ENCODE measurements around the gene OR2J2. TPM values are rescaled to one million over a fixed set of nuclear protein-coding genes. Genes with fewer than 3 reads are reported as not detected.
"Not testable (repeated sequence)": the region's sequence is repeated elsewhere in the genome, so short reads cannot be mapped to it uniquely, and the experiment has no call there.

OR2J2 gene
- total RNA-seq, 1 donor from 2014 or later, result not detected

- Histone ChIP-seq H3K79me2 (ENCODE audit: insufficient read depth, low read length) (no peaks in the 10 kb centered on the region), H3K4me2 (ENCODE audit: low read length) (no peak overlapping the region), H3K4me1 (ENCODE audit: insufficient read depth, low read length) (no peaks in the 10 kb centered on the region), H3K27me3 (ENCODE audit: insufficient read depth, low read length) (no peaks in the 10 kb centered on the region), H3K4me3 (ENCODE audit: insufficient read depth, low read depth, low read length) (no peak overlapping the region), H4K20me1 (ENCODE audit: insufficient read depth, low read length) (no peaks in the 10 kb centered on the region), H3K27ac (ENCODE audit: low read depth, low read length) (no peak overlapping the region), H3K36me3 (ENCODE audit: insufficient read depth, low read length) (no peaks in the 10 kb centered on the region), H2AFZ (ENCODE audit: low read depth, low read length) (no peak overlapping the region), H3K9ac (ENCODE audit: low read length) (no peak overlapping the region), H3K9me3 (ENCODE audit: insufficient read depth, low read depth, low read length) (peaks cover 6% of the 10 kb centered on the region)
- TF ChIP-seq, protein P1, sequence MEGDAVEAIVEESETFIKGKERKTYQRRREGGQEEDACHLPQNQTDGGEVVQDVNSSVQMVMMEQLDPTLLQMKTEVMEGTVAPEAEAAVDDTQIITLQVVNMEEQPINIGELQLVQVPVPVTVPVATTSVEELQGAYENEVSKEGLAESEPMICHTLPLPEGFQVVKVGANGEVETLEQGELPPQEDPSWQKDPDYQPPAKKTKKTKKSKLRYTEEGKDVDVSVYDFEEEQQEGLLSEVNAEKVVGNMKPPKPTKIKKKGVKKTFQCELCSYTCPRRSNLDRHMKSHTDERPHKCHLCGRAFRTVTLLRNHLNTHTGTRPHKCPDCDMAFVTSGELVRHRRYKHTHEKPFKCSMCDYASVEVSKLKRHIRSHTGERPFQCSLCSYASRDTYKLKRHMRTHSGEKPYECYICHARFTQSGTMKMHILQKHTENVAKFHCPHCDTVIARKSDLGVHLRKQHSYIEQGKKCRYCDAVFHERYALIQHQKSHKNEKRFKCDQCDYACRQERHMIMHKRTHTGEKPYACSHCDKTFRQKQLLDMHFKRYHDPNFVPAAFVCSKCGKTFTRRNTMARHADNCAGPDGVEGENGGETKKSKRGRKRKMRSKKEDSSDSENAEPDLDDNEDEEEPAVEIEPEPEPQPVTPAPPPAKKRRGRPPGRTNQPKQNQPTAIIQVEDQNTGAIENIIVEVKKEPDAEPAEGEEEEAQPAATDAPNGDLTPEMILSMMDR (IDR thresholded peaks at IDR 0.05; ENCODE audit: insufficient read depth, low read depth, low read length), result no peak
- no peak for TF ChIP-seq EZH2 (IDR thresholded peaks at IDR 0.05; ENCODE audit: insufficient read depth, low read length)
- DNase-seq (ENCODE audit: low read depth) (no peak), FAIRE-seq (no peak)
- H3K27ac Mint-ChIP-seq (ENCODE audit: unreplicated experiment), result no peak overlapping the region
- H3K9me3 Mint-ChIP-seq (ENCODE audit: unreplicated experiment), result peaks cover 3% of the 10 kb centered on the region
- H3K4me1 Mint-ChIP-seq (ENCODE audit: low read depth, unreplicated experiment), result no peaks in the 10 kb centered on the region
- no peaks in the 10 kb centered on the region for H3K27me3 Mint-ChIP-seq (ENCODE audit: low read depth, unreplicated experiment)
- no peaks in the 10 kb centered on the region for H3K36me3 Mint-ChIP-seq (ENCODE audit: low read depth, unreplicated experiment)
- H3K4me3 Mint-ChIP-seq (ENCODE audit: unreplicated experiment), result no peak overlapping the region
These were observed 1.0 kb downstream of the OR2J2 start for GRCh38 chr6:29171736-29172135.

DNA sequence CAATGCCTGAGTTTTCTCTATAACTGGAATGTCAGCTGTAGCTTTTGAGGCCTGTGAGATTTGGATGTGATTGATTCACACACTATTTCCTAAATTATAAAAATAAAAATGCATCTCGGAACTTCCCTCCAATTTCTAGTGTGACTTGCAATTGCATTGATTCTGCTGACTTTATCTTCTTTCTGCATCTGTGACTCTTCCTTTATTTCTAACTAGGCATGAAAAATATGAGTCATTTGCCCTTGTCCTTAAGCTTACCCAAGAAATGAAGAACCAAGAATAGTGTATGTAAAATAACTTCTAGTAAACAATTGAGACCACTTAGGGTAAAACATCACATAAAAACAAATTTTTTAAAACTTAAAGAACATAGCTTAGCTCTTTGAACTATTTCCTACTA, 12.9 kb downstream of the OR2J2 start:
- DNase-seq (ENCODE audit: low read depth) (no peak), FAIRE-seq (no peak)
- TF ChIP-seq, protein P1 (IDR thresholded peaks at IDR 0.05; ENCODE audit: insufficient read depth, low read depth, low read length), result no peak
- no peak for TF ChIP-seq EZH2 (IDR thresholded peaks at IDR 0.05; ENCODE audit: insufficient read depth, low read length)
- H3K9me3 ChIP-seq (ENCODE audit: insufficient read depth, low read depth, low read length), result peaks cover 2% of the 10 kb centered on the region
- no peaks in the 10 kb centered on the region for H3K4me1 ChIP-seq (ENCODE audit: insufficient read depth, low read length)
- H3K9ac ChIP-seq (ENCODE audit: low read length), result no peak overlapping the region
- Mint-ChIP-seq H3K27me3 (ENCODE audit: low read depth, unreplicated experiment) (peaks cover 7% of the 10 kb centered on the region), H3K4me3 (ENCODE audit: unreplicated experiment) (no peak overlapping the region), H3K36me3 (ENCODE audit: low read depth, unreplicated experiment) (no peaks in the 10 kb centered on the region), H3K27ac (ENCODE audit: unreplicated experiment) (no peak overlapping the region), H3K9me3 (ENCODE audit: unreplicated experiment) (peaks cover 7% of the 10 kb centered on the region), H3K4me1 (ENCODE audit: low read depth, unreplicated experiment) (no peaks in the 10 kb centered on the region)
- H3K4me2 ChIP-seq (ENCODE audit: low read length), result no peak overlapping the region
- no peaks in the 10 kb centered on the region for H3K79me2 ChIP-seq (ENCODE audit: insufficient read depth, low read length)
- H2AFZ ChIP-seq (ENCODE audit: low read depth, low read length), result no peak overlapping the region
- H3K27ac ChIP-seq (ENCODE audit: low read depth, low read length), result no peak overlapping the region
- H4K20me1 ChIP-seq (ENCODE audit: insufficient read depth, low read length), result no peaks in the 10 kb centered on the region
- no peak overlapping the region for H3K4me3 ChIP-seq (ENCODE audit: insufficient read depth, low read depth, low read length)
- H3K36me3 ChIP-seq (ENCODE audit: insufficient read depth, low read length), result no peaks in the 10 kb centered on the region
- no peaks in the 10 kb centered on the region for H3K27me3 ChIP-seq (ENCODE audit: insufficient read depth, low read length)

GRCh38 chr6:29188659-29189058, 18.0 kb downstream of the OR2J2 start:
- not testable (repeated sequence) for H3K36me3 ChIP-seq (ENCODE audit: insufficient read depth, low read length); DNase-seq (ENCODE audit: low read depth); H3K79me2 ChIP-seq (ENCODE audit: insufficient read depth, low read length); H3K27me3 ChIP-seq (ENCODE audit: insufficient read depth, low read length); H3K4me3 Mint-ChIP-seq (ENCODE audit: unreplicated experiment); H3K9me3 ChIP-seq (ENCODE audit: insufficient read depth, low read depth, low read length); H4K20me1 ChIP-seq (ENCODE audit: insufficient read depth, low read length); FAIRE-seq; H3K27me3 Mint-ChIP-seq (ENCODE audit: low read depth, unreplicated experiment); H3K36me3 Mint-ChIP-seq (ENCODE audit: low read depth, unreplicated experiment); H3K9ac ChIP-seq (ENCODE audit: low read length); H3K27ac ChIP-seq (ENCODE audit: low read depth, low read length); H2AFZ ChIP-seq (ENCODE audit: low read depth, low read length); H3K27ac Mint-ChIP-seq (ENCODE audit: unreplicated experiment); H3K4me2 ChIP-seq (ENCODE audit: low read length); H3K4me1 ChIP-seq (ENCODE audit: insufficient read depth, low read length); H3K4me3 ChIP-seq (ENCODE audit: insufficient read depth, low read depth, low read length); H3K4me1 Mint-ChIP-seq (ENCODE audit: low read depth, unreplicated experiment)
- peaks cover 11% of the 10 kb centered on the region for H3K9me3 Mint-ChIP-seq (ENCODE audit: unreplicated experiment)

Data from astrocyte (in vitro differentiated cells and primary cell).